Jurkat, Clone E6-1 (cell line): ENCODE measurements around the gene DTNA.
"Not testable (repeated sequence)": the region's sequence is repeated elsewhere in the genome, so short reads cannot be mapped to it uniquely, and the experiment has no call there.

Experiments
- DNase-seq: peaks from one replicate; pipeline ENCODE4 v3.0.0-alpha.2; 2011; ENCODE audit warnings: low read depth, low spot score
- H3K4me3 ChIP-seq: 2 replicates; pipeline ENCODE4 v1.5.1; 2011; ENCODE audit warnings: mild to moderate bottlenecking, low read length, control low read depth, moderate library complexity

The DTNA gene

GRCh38 chr18:34872066-34872465 is 162.0 kb downstream of the DTNA start:
- no peak overlapping the region for H3K4me3 ChIP-seq
- DNase-seq, result no peak

- DNase-seq, result no peak
- H3K4me3 ChIP-seq, result no peak overlapping the region
Measured at GRCh38 chr18:34873986-34874580, 164.0 kb downstream of the DTNA start.

GRCh38 chr18:34875150-34875549 is 165.1 kb downstream of the DTNA start:
- DNase-seq, result no peak

GRCh38 chr18:34880403-34880802 is 170.3 kb downstream of the DTNA start:
- H3K4me3 ChIP-seq, result no peak overlapping the region
- no peak for DNase-seq

More at GRCh38 chr18:34875150-34875549, 165.1 kb downstream of the DTNA start:
- no peak overlapping the region for H3K4me3 ChIP-seq

- no peak overlapping the region for H3K4me3 ChIP-seq
- no peak for DNase-seq
Measured at GRCh38 chr18:34880882-34881834, 171.1 kb downstream of the DTNA start.

DNA sequence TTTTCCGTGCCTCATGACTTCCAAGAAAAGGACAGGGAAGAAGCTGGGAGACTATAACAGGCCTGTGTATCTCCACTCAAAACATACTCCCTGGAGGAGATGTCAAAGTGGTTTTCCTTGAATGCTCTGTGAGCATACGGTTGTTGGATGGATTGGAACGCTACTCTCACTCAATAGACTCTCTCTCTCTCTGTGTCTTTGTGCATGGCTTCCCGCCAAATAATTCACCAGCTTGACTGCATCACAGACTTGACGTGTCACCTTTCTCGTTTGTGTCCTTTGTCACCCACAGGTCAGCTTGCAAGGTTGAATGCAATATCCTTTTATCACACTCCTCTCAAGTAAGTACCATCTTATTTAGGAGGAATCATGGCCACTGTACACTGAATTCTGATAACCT is 174.3 kb downstream of the DTNA start:
- no peak for DNase-seq
- no peak overlapping the region for H3K4me3 ChIP-seq

- DNase-seq, result no peak
- no peak overlapping the region for H3K4me3 ChIP-seq
Measured at GRCh38 chr18:34886177-34886576, 176.1 kb downstream of the DTNA start.

DNA sequence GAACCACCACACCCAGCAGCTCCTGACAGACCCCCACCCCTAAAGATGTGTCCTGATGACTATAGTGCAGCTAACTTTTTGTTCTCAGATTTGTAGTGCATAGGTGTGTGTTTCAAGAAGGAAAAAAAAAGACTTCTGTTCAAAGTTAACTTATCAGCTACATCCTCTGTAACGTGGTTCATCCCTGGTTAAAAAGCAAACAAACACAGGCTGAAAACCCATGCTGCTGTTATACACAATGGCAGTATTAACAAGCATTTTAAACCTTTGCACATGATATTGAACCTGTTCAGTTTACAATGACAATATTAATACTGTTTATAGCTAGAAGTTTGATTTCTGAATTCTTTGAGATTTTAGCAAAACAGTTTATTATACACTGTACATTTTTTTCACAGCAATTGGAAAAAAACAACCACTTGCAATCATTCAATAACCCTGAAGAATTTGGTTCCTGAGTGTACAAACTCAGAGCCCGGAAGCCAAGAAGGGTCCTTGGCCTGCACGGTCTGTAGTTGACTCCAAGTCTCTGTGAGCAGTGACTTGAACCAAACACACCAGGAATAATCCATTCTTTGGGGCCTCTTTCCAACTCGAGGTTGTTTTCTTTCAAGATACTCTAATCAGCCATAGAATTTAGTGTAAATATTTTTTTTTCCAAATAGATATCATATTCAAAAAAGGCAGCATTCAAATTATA is 177.9 kb downstream of the DTNA start:
- no peak for DNase-seq
- no peak overlapping the region for H3K4me3 ChIP-seq

- no peak overlapping the region for H3K4me3 ChIP-seq
- no peak for DNase-seq
Measured at GRCh38 chr18:34890486-34891085, 180.5 kb downstream of the DTNA start.

DNA sequence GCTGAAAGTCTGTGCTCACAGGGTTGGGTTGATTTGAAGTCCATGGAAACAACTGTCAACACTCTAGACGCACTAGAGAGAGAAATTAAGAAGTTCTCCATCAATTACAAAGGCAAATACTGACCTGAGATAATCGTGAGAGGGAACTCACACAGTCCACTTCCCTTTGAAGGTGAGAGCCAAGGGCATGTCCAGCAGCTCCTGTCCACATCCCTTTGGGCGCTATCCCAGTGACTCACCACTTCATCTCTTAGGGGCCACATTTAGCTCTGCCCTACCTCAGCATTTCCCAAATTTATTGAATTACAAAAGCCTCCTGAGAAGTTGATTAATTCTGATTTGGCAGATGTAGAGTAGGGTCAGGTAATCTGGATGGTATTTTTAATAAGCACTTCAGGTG is 182.3 kb downstream of the DTNA start:
- no peak overlapping the region for H3K4me3 ChIP-seq
- DNase-seq, result no peak

DNA sequence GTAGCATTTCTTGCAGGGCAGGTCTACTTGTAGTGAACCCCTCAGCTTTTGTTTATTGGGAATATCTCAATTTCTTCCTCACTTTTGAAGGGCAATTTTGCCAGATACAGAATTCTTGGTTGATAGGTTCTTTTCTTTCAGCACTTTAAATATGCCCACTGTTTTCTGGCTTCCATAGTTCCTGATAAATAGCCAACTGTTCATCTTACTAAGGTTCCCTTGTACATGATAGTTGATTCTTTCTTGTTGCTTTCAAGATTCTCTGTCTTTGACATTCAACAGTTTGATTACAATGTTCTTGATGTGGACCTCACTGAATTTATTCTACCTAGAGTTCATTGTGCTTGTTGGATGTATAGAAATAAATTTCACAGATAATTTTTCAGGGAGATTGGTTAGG is 183.1 kb downstream of the DTNA start:
- DNase-seq, result no peak
- no peak overlapping the region for H3K4me3 ChIP-seq

DNA sequence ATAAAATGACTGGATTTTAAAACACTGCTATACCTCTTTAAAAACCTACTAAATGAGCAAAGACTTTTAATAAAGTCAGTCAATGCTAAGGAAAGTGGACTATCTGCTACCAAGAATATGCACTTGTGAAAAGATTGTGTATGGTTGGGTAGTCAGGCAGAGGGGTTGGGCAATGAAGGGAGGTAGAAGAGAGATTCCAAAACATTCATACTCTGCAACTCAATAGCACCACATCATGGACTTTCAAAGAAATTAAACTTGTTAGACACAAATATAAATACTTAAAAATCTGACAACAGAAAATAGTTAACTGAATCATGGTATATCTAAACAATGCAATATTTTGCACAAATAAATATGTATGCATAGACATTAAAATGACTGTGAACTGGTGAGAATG is 191.2 kb downstream of the DTNA start:
- no peak overlapping the region for H3K4me3 ChIP-seq

GRCh38 chr18:34904994-34905393 is 194.9 kb downstream of the DTNA start:
- no peak overlapping the region for H3K4me3 ChIP-seq
- DNase-seq, result no peak

More for the DNA sequence above, 191.2 kb downstream of the DTNA start:
- DNase-seq, result no peak

DNA sequence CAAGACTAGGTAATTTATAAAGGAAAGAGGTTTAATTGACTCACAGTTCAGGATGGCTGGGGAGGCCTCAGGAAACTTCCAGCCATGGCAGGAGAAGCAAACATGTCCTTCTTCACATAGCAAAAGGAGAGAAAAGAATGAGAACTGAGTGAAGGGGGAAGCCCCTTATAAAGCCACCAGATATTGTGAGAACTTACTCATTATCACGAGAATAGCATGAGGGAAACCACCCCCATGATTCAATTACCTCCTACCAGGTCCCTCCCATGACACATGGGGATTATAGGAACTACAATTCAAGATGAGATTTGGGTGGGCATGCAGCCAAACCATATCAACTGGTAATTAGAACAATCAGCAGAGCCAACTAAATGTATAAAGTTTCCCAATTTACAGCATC is 196.9 kb downstream of the DTNA start:
- H3K4me3 ChIP-seq, DNase-seq: not testable (repeated sequence)

DNA sequence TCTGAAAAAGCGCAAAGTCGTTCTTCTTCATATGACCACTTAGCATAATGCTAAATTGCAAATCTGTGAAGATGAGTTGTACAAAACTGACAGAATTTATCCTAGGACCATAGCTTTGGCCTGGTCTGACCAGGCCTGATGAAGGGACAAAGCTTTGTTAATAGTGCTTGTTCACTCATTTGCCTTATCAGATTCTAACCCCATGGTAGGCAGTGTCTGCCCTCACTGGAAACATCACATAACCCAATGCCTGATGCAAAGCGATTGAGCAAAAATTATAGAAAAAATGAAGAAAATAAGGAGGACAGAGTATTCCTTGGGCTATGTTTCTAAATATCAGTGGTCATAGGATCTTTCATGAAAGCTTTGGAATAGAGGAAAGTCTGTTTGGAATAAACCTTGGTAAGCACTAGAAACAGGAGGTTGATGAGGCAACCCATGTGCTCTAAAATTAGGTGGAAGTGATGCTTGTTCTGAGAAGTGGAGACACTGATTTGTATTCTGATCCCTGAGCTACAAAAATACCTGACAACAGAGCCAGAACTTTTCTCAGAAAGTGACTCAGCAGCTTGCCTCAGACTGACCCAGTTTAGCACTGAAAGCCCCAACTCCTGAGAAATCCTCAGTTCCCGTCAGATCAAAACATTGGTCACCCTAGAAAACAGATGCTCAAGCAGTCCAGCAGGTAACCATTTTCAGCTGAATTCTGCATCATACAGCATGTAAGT is 199.7 kb downstream of the DTNA start:
- no peak overlapping the region for H3K4me3 ChIP-seq
- DNase-seq, result no peak

DNA sequence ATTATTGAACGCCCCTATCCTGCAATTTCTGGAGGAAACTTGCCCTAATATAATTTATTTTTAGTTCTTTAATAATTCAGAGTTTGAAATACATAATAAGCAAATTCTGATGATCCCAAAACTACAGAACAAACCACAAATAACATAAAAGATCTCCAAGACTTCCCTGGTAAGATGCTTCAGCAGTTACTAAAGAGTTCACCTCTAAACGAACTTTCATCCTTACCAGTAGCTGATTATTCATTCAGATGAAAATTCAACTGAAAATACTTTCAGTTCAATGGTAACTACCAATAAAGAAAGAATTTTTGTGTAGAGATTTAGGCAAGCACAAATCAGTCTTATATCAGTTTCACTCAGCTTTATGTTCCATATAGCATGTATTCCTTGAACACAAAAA is 201.0 kb downstream of the DTNA start:
- no peak for DNase-seq

DNA sequence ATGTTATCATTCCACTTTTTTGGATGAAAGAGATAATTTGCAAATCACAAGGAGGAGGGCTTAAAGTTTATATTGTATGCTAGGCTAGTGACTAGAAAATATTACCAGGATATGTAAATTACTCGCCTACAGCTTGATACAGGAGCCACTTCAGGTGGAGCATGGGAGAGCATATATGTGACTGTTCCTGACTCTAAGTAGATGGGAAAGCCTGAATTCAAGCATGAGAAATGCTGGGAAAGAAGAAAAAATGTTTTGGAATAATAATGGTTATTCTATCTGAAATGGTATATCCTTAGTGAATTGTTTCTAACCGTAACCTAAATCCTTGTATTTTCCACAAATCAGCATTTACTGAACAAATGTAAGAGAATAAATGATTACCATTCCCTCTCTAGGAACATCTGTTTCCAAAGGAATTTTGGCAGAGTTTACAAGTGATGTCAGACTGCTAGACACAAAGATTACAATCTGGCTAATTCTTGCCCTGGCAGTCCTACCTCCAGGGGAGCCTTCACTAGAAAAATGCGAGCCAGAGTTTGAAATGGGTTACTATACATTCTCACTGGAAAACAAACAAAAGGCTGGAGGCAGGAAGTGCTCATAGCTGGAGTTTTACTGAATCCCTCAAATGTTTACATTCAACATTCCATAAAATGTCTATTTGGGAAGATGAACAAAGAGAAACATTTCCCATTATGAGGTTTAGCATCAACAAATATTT is 201.7 kb downstream of the DTNA start:
- DNase-seq, result no peak
- H3K4me3 ChIP-seq, result no peak overlapping the region

More for the DNA sequence above, 201.0 kb downstream of the DTNA start:
- H3K4me3 ChIP-seq, result no peak overlapping the region
